SK-N-SH treated with all-trans-retinoic acid at 6 μM for 48 hours (cell line): ENCODE measurements around the gene STYK1.
"Not testable (repeated sequence)": the region's sequence is repeated elsewhere in the genome, so short reads cannot be mapped to it uniquely, and the experiment has no call there.

Experiments used
- ATAC-seq: fragments of 200-7000 bp; cut with Tn5 transposase; 3 replicates; pipeline ENCODE4 v1.9.1; 2020; ENCODE audit warnings: mild to moderate bottlenecking, moderate library complexity
- ARNTL ChIP-seq: fragments of 450-650 bp; formaldehyde crosslinking; IDR thresholded peaks from 2 replicates; pipeline ENCODE4 v1.5.0; 2020; ENCODE audit warnings: low read depth, mild to moderate bottlenecking, moderate library complexity, borderline replicate concordance
- BACH2 ChIP-seq: fragments of 250-450 bp; sonication (Bioruptor Pico); IDR thresholded peaks from 2 replicates; pipeline ENCODE4 v1.9.0; 2021; ENCODE audit warnings: mild to moderate bottlenecking, borderline replicate concordance
- CREB5 ChIP-seq: fragments of 250-450 bp; sonication (Bioruptor Pico); IDR thresholded peaks from 2 replicates; pipeline ENCODE4 v1.5.1; 2020; ENCODE audit warnings: low read depth, mild to moderate bottlenecking, moderate library complexity
- CSDC2 ChIP-seq: fragments of 250-450 bp; sonication (Bioruptor Pico); IDR thresholded peaks from 2 replicates; pipeline ENCODE4 v1.5.0; 2020; ENCODE audit warnings: mild to moderate bottlenecking, moderate library complexity
- ESRRG ChIP-seq: fragments of 250-450 bp; sonication (Bioruptor Pico); IDR thresholded peaks from 2 replicates; pipeline ENCODE4 v1.6.1; 2021; ENCODE audit warnings: mild to moderate bottlenecking
- GLIS3 ChIP-seq: fragments of 250-450 bp; sonication (Bioruptor Pico); IDR thresholded peaks from 2 replicates; pipeline ENCODE4 v1.5.0; 2020; ENCODE audit warnings: mild to moderate bottlenecking, moderate library complexity
- ISL1 ChIP-seq: fragments of 250-450 bp; sonication (Bioruptor Pico); IDR thresholded peaks from 2 replicates; pipeline ENCODE4 v2.1.2; 2022; ENCODE audit warnings: mild to moderate bottlenecking, moderate library complexity
- OSR1 ChIP-seq: fragments of 250-450 bp; sonication (Bioruptor Pico); IDR thresholded peaks from 2 replicates; pipeline ENCODE4 v1.8.0; 2022; ENCODE audit warnings: moderate library complexity, mild to moderate bottlenecking, inconsistent platforms
- POU6F1 ChIP-seq: fragments of 250-450 bp; sonication (Bioruptor Pico); IDR thresholded peaks from 2 replicates; pipeline ENCODE4 v1.8.0; 2021; ENCODE audit warnings: low read depth, mild to moderate bottlenecking, moderate library complexity, borderline replicate concordance
- RARB ChIP-seq: fragments of 250-450 bp; sonication (Bioruptor Pico); IDR thresholded peaks from 2 replicates; pipeline ENCODE4 v1.8.0; 2021; ENCODE audit warnings: mild to moderate bottlenecking, moderate library complexity
- SNAI2 ChIP-seq: fragments of 250-450 bp; sonication (Bioruptor Pico); IDR thresholded peaks from 2 replicates; pipeline ENCODE4 v1.5.0; 2020; ENCODE audit warnings: mild to moderate bottlenecking, moderate library complexity
- TCF4 ChIP-seq: fragments of 250-450 bp; sonication (Bioruptor Pico); IDR thresholded peaks from 2 replicates; pipeline ENCODE4 v1.8.0; 2021; ENCODE audit warnings: mild to moderate bottlenecking, moderate library complexity, borderline replicate concordance
- ZC3H10 ChIP-seq: fragments of 250-450 bp; sonication (Bioruptor Pico); IDR thresholded peaks from 2 replicates; pipeline ENCODE4 v1.5.1; 2021; ENCODE audit warnings: mild to moderate bottlenecking, moderate library complexity
- ZFP3 ChIP-seq: fragments of 250-450 bp; sonication (Bioruptor Pico); IDR thresholded peaks from 2 replicates; pipeline ENCODE4 v1.5.0; 2020; ENCODE audit warnings: mild to moderate bottlenecking, moderate library complexity
- ZFP30 ChIP-seq: fragments of 450-650 bp; formaldehyde crosslinking; IDR thresholded peaks from 2 replicates; pipeline ENCODE4 v1.5.0; 2022; ENCODE audit warnings: mild to moderate bottlenecking, moderate library complexity
- ZNF565 ChIP-seq: fragments of 450-650 bp; formaldehyde crosslinking; conservative IDR thresholded peaks from 2 replicates; pipeline ENCODE4 v1.5.0; 2020; ENCODE audit warnings: low read depth, mild to moderate bottlenecking, moderate library complexity
- ZNF70 ChIP-seq: fragments of 450-650 bp; formaldehyde crosslinking; IDR thresholded peaks from 2 replicates; pipeline ENCODE4 v1.5.0; 2020; ENCODE audit warnings: mild to moderate bottlenecking, moderate library complexity
- ZNF8 ChIP-seq: fragments of 450-650 bp; formaldehyde crosslinking; IDR thresholded peaks from 2 replicates; pipeline ENCODE4 v1.5.0; 2020; ENCODE audit warnings: mild to moderate bottlenecking, moderate library complexity
- TF ChIP-seq, protein P1 (sequence below): fragments of 250-450 bp; sonication (Bioruptor Pico); IDR thresholded peaks from 2 replicates; pipeline ENCODE4 v1.5.1; 2021; ENCODE audit warnings: mild to moderate bottlenecking, moderate library complexity
- TF ChIP-seq, protein P2 (sequence below): fragments of 250-450 bp; sonication (Bioruptor Pico); IDR thresholded peaks from 2 replicates; pipeline ENCODE4 v1.8.0; 2020; ENCODE audit warnings: mild to moderate bottlenecking, moderate library complexity, borderline replicate concordance
- TF ChIP-seq, protein P3 (sequence below): fragments of 250-450 bp; sonication (Bioruptor Pico); IDR thresholded peaks from 2 replicates; pipeline ENCODE4 v1.5.0; 2020; ENCODE audit warnings: mild to moderate bottlenecking, moderate library complexity

The STYK1 gene

GRCh38 chr12:10612984-10613348 lies 60.9 kb downstream of the STYK1 start:
- ATAC-seq, result no peak
- TF ChIP-seq SNAI2 (CRISPR knock-in tag) (no peak), RARB (CRISPR knock-in tag) (no peak), CREB5 (CRISPR knock-in tag) (no peak), ZC3H10 (CRISPR knock-in tag) (no peak), CSDC2 (no peak), BACH2 (CRISPR knock-in tag) (no peak), TCF4 (no peak), ZNF8 (CRISPR knock-in tag) (no peak)

DNA sequence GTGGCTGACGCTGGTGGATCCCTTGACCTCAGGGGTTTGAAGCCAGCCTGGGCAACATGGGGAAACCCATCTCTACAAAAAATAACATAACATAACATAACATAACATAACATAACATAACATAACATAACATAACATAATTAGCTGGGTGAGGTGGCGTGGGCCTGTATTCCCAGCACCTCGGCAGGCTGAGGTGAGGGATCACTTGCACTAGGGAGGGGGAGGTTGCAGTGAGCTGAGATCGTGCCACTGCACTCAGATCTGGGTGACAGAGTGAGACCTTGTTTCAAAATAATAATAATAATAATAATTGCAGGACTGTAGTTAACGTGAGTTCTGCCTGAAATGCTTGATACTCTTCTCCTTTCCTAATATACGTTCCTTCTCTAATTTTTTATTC lies 61.7 kb downstream of the STYK1 start:
- TF ChIP-seq SNAI2 (CRISPR knock-in tag) (no peak), ZNF8 (CRISPR knock-in tag) (no peak), ZFP30 (no peak), OSR1 (CRISPR knock-in tag) (no peak), GLIS3 (CRISPR knock-in tag) (no peak), ZNF565 (CRISPR knock-in tag) (no peak), ESRRG (CRISPR knock-in tag) (no peak), TCF4 (no peak), CREB5 (CRISPR knock-in tag) (no peak), ARNTL (CRISPR knock-in tag) (no peak), ISL1 (CRISPR knock-in tag) (no peak), ZNF70 (CRISPR knock-in tag) (no peak), POU6F1 (no peak), ZFP3 (CRISPR knock-in tag) (no peak)
- TF ChIP-seq, protein P1, sequence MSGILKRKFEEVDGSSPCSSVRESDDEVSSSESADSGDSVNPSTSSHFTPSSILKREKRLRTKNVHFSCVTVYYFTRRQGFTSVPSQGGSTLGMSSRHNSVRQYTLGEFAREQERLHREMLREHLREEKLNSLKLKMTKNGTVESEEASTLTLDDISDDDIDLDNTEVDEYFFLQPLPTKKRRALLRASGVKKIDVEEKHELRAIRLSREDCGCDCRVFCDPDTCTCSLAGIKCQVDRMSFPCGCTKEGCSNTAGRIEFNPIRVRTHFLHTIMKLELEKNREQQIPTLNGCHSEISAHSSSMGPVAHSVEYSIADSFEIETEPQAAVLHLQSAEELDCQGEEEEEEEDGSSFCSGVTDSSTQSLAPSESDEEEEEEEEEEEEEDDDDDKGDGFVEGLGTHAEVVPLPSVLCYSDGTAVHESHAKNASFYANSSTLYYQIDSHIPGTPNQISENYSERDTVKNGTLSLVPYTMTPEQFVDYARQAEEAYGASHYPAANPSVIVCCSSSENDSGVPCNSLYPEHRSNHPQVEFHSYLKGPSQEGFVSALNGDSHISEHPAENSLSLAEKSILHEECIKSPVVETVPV (CRISPR knock-in tag), result no peak
- TF ChIP-seq, protein P2, sequence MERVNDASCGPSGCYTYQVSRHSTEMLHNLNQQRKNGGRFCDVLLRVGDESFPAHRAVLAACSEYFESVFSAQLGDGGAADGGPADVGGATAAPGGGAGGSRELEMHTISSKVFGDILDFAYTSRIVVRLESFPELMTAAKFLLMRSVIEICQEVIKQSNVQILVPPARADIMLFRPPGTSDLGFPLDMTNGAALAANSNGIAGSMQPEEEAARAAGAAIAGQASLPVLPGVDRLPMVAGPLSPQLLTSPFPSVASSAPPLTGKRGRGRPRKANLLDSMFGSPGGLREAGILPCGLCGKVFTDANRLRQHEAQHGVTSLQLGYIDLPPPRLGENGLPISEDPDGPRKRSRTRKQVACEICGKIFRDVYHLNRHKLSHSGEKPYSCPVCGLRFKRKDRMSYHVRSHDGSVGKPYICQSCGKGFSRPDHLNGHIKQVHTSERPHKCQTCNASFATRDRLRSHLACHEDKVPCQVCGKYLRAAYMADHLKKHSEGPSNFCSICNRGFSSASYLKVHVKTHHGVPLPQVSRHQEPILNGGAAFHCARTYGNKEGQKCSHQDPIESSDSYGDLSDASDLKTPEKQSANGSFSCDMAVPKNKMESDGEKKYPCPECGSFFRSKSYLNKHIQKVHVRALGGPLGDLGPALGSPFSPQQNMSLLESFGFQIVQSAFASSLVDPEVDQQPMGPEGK (CRISPR knock-in tag), result no peak
- TF ChIP-seq, protein P3, sequence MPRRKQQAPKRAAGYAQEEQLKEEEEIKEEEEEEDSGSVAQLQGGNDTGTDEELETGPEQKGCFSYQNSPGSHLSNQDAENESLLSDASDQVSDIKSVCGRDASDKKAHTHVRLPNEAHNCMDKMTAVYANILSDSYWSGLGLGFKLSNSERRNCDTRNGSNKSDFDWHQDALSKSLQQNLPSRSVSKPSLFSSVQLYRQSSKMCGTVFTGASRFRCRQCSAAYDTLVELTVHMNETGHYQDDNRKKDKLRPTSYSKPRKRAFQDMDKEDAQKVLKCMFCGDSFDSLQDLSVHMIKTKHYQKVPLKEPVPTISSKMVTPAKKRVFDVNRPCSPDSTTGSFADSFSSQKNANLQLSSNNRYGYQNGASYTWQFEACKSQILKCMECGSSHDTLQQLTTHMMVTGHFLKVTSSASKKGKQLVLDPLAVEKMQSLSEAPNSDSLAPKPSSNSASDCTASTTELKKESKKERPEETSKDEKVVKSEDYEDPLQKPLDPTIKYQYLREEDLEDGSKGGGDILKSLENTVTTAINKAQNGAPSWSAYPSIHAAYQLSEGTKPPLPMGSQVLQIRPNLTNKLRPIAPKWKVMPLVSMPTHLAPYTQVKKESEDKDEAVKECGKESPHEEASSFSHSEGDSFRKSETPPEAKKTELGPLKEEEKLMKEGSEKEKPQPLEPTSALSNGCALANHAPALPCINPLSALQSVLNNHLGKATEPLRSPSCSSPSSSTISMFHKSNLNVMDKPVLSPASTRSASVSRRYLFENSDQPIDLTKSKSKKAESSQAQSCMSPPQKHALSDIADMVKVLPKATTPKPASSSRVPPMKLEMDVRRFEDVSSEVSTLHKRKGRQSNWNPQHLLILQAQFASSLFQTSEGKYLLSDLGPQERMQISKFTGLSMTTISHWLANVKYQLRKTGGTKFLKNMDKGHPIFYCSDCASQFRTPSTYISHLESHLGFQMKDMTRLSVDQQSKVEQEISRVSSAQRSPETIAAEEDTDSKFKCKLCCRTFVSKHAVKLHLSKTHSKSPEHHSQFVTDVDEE (CRISPR knock-in tag), result no peak
- no peak for ATAC-seq

DNA sequence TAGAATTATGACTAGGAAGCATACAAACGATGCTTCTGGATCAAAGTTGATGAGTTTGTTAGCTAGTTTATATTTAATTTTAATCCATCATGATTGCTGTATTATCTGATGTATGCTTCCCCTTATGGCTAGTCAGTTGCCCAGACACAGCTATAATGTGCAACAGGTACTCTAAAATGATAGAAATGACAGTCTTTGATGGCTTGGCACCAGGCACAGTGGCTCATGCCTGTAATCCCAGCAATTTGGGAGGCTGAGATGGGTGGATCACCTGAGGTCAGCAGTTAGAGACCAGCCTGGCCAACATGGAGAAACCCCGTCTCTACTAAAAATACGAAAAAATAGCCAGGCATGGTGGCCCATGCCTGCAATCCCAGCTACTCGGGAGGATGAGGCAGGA lies 62.6 kb downstream of the STYK1 start:
- not testable (repeated sequence) for ATAC-seq
